CD14-positive monocyte (primary cell): ENCODE results near the gene ACKR3. TPM values are rescaled to one million over a fixed set of nuclear protein-coding genes. Genes with fewer than 3 reads are reported as not detected.

Source experiments
- DNase-seq, 3 donors: peaks; one replicate each; pipeline ENCODE4 v3.0.0-alpha.2; 2011 to 2022
- H2AFZ ChIP-seq: 2 replicates; pipeline ENCODE4 v1.6.0; 2012; ENCODE audit warnings: mild to moderate bottlenecking, low read depth, low read length, inconsistent platforms; ENCODE audit not compliant: insufficient read depth, poor library complexity, severe bottlenecking
- H3K27ac ChIP-seq, 2 donors: 1 replicate in 1 of 2; 2 replicates in 1 of 2; pipeline ENCODE4 v1.5.1; 2012 to 2013; ENCODE audit warnings: low read length in 2 of 2, control low read depth in 1 of 2, inconsistent platforms in 1 of 2, low read depth in 1 of 2, mild to moderate bottlenecking in 1 of 2
- H3K27me3 ChIP-seq, 2 donors: one replicate each; pipeline versions ENCODE4 v1.6.0 to v1.6.1; 2011 to 2013; ENCODE audit warnings: low read length in 2 of 2; ENCODE audit not compliant: control insufficient read depth in 2 of 2, insufficient read depth in 2 of 2
- H3K36me3 ChIP-seq, 2 donors: replicated peaks in 1 of 2; 1 replicate in 1 of 2; 2 replicates in 1 of 2; pipeline versions ENCODE4 v1.5.1 to v1.6.1; 2012 to 2013; ENCODE audit warnings: low read length in 2 of 2, control low read depth in 1 of 2, inconsistent platforms in 1 of 2, mild to moderate bottlenecking in 1 of 2; ENCODE audit not compliant: insufficient read depth in 2 of 2, control insufficient read depth in 1 of 2
- H3K4me1 ChIP-seq, 2 donors: 1 replicate in 1 of 2; 2 replicates in 1 of 2; pipeline versions ENCODE4 v1.5.1 to v1.6.1; 2012 to 2013; ENCODE audit warnings: low read length in 2 of 2, control low read depth in 1 of 2, inconsistent platforms in 1 of 2, mild to moderate bottlenecking in 1 of 2, moderate library complexity in 1 of 2; ENCODE audit not compliant: insufficient read depth in 2 of 2, control insufficient read depth in 1 of 2
- H3K4me2 ChIP-seq: replicated peaks from 2 replicates; pipeline ENCODE3; 2012; ENCODE audit warnings: low read length, moderate library complexity, mild to moderate bottlenecking; ENCODE audit not compliant: poor library complexity, severe bottlenecking; ENCODE audit errors: extremely low read depth
- H3K4me3 ChIP-seq, 3 experiments: fragments of 200-600 bp in 1 of 3; sonication (generic) in 1 of 3; replicated peaks in 1 of 3; 1 replicate in 2 of 3; 2 replicates in 1 of 3; pipeline ENCODE4 v1.5.1; 2011 to 2013; ENCODE audit warnings: low read length in 3 of 3, mild to moderate bottlenecking in 3 of 3, control low read depth in 2 of 3, low read depth in 2 of 3, inconsistent platforms in 1 of 3, moderate library complexity in 1 of 3
- H3K79me2 ChIP-seq: 2 replicates; pipeline ENCODE4 v1.6.0; 2012; ENCODE audit warnings: mild to moderate bottlenecking, control low read depth, inconsistent platforms, low read length, moderate library complexity; ENCODE audit not compliant: insufficient read depth
- H3K9ac ChIP-seq: 2 replicates; pipeline ENCODE4 v1.6.0; 2017; ENCODE audit warnings: low read length, mild to moderate bottlenecking; ENCODE audit not compliant: insufficient read depth, poor library complexity, severe bottlenecking
- H3K9me3 ChIP-seq, 2 donors: replicated peaks in 1 of 2; 1 replicate in 1 of 2; 2 replicates in 1 of 2; pipeline versions ENCODE4 v1.5.1 to v1.6.1; 2012 to 2013; ENCODE audit warnings: low read length in 2 of 2, control low read depth in 1 of 2; ENCODE audit not compliant: control insufficient read depth in 1 of 2, insufficient read depth in 1 of 2
- H4K20me1 ChIP-seq: 2 replicates; pipeline ENCODE4 v1.6.0; 2012; ENCODE audit warnings: mild to moderate bottlenecking, low read length, control low read depth, moderate library complexity; ENCODE audit not compliant: insufficient read depth
- H3K27ac Mint-ChIP-seq, 7 donors: one replicate each; pipeline ENCODE4 v1.8.0; 2020; ENCODE audit warnings: mild to moderate bottlenecking in 7 of 7, mixed read lengths in 7 of 7, moderate library complexity in 6 of 7, inconsistent platforms in 2 of 7
- H3K27me3 Mint-ChIP-seq, 3 donors: one replicate each; pipeline ENCODE4 v1.8.0; 2021 to 2022; ENCODE audit warnings: low read depth in 3 of 3, mild to moderate bottlenecking in 3 of 3, mixed read lengths in 3 of 3, moderate library complexity in 3 of 3, inconsistent platforms in 1 of 3
- H3K36me3 Mint-ChIP-seq, 2 donors: one replicate each; pipeline ENCODE4 v1.8.0; 2020; ENCODE audit warnings: mixed read lengths in 2 of 2, inconsistent platforms in 1 of 2, mild to moderate bottlenecking in 1 of 2
- H3K4me1 Mint-ChIP-seq: one replicate; pipeline ENCODE4 v1.8.0; 2020; ENCODE audit warnings: mild to moderate bottlenecking, mixed read lengths
- H3K4me3 Mint-ChIP-seq, 2 donors: one replicate each; pipeline ENCODE4 v1.8.0; 2020; ENCODE audit warnings: mild to moderate bottlenecking in 2 of 2, mixed read lengths in 2 of 2, moderate library complexity in 1 of 2
- H3K9me3 Mint-ChIP-seq, 7 donors: one replicate each; pipeline ENCODE4 v1.8.0; 2020 to 2022; ENCODE audit warnings: mixed read lengths in 7 of 7, mild to moderate bottlenecking in 6 of 7, moderate library complexity in 6 of 7, inconsistent platforms in 2 of 7
- CTCF ChIP-seq: fragments of 200-600 bp; IDR thresholded peaks from one replicate; pipeline ENCODE4 v1.8.0; 2022; ENCODE audit warnings: antibody characterized with exemption, mild to moderate bottlenecking
- WGBS: methylation state at CpG from one replicate; pipeline ENCODE4 v1.1.5; 2013; ENCODE audit warnings: missing lambda C conversion rate; ENCODE audit not compliant: insufficient coverage; 5-methylcytosine and 5-hydroxymethylcytosine counted together
- intact Hi-C, 2 donors: fragments of 100-400 bp; cut with micrococcal nuclease; formaldehyde crosslinking; loops; one replicate each; pipeline versions ENCODE4 v1.15.0 to v1.15.1; 2023
- polyA plus RNA-seq, 3 donors: library from polyadenylated mRNA; depleted of rRNA in 1 of 3; unstranded in 2 of 3; stranded (reverse) in 1 of 3; fragments of 300-500 nt in 2 of 3; fragments of >200 nt in 1 of 3; fragmentation: Illumina TruSeq in 2 of 3; gene quantifications; 1 replicate in 2 of 3; 2 replicates in 1 of 3; pipeline ENCODE4 v1.2.3, GENCODE V29; 2012 to 2021

The ACKR3 gene
- polyA plus RNA-seq, 3 donors: 0.41 to 13.3 (median 0.79) TPM

DNA sequence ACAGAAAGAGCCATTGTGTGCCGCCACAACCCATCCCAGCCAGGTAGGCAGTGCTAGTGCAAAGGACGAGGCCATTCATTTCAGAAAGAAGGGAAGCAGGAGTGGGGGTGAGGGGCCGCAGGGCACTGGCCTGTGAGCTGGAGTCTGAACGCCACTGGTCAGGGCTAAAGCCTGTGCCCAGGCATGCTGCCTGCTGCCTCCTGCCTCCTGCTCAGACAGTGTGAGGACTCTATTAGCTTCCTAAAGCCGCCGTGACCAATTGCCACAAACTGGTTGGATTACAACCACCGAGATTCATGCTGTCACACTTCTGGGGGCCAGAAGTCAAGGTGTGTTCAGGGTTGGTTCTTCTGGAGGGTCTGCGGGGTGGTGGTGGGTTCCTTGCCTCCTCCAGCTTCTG, 21.2 kb downstream of the ACKR3 start:
- Histone ChIP-seq H3K4me2 (no peak overlapping the region), H3K79me2 (no peaks in the 10 kb centered on the region), H3K9me3 (no peaks in the 10 kb centered on the region), H3K4me3 (no peak overlapping the region), H3K27ac (no peak overlapping the region), H3K9ac (no peak overlapping the region), H4K20me1 (no peaks in the 10 kb centered on the region), H3K27me3 (no peaks in the 10 kb centered on the region), H3K4me1 (no peaks in the 10 kb centered on the region), H2AFZ (no peak overlapping the region), H3K36me3 (no peaks in the 10 kb centered on the region)
- Mint-ChIP-seq H3K4me1 (no peaks in the 10 kb centered on the region), H3K27ac (no peak overlapping the region), H3K9me3 (no peaks in the 10 kb centered on the region), H3K4me3 (no peak overlapping the region), H3K27me3 (peaks cover 1 to 5% (median 2%) of the 10 kb centered on the region in 3 donors), H3K36me3 (no peaks in the 10 kb centered on the region)
- no peak for DNase-seq
- intact Hi-C loops: no loop called here
- no peak for TF ChIP-seq CTCF
- WGBS: 92% methylated on average over 4 of the region's 8 CpGs

GRCh38 chr2:236592821-236593220, 23.2 kb downstream of the ACKR3 start:
- H4K20me1 ChIP-seq: no peaks in the 10 kb centered on the region
- H3K27me3 Mint-ChIP-seq: peaks cover 0 to 8% (median 1%) of the 10 kb centered on the region in 3 donors
- intact Hi-C loops: no loop called here

More at GRCh38 chr2:236592821-236593220, 23.2 kb downstream of the ACKR3 start:
- no peaks in the 10 kb centered on the region for H3K9me3 ChIP-seq
- Mint-ChIP-seq H3K27ac (no peak overlapping the region), H3K4me1 (no peaks in the 10 kb centered on the region), H3K9me3 (no peaks in the 10 kb centered on the region), H3K4me3 (no peak overlapping the region), H3K36me3 (no peaks in the 10 kb centered on the region)
- H3K4me2 ChIP-seq: no peak overlapping the region
- no peaks in the 10 kb centered on the region for H3K79me2 ChIP-seq
- DNase-seq: no peak
- H3K27me3 ChIP-seq: no peaks in the 10 kb centered on the region
- no peak overlapping the region for H3K4me3 ChIP-seq
- 88% methylated on average over 11 of the region's 14 CpGs for WGBS
- H3K36me3 ChIP-seq: no peaks in the 10 kb centered on the region
- no peak overlapping the region for H2AFZ ChIP-seq
- H3K4me1 ChIP-seq: no peaks in the 10 kb centered on the region
- H3K27ac ChIP-seq: no peak overlapping the region
- no peak overlapping the region for H3K9ac ChIP-seq
- no peak for TF ChIP-seq CTCF
